ENCODE data around the gene ADCY4.
"Not testable (repeated sequence)": the region's sequence is repeated elsewhere in the genome, so short reads cannot be mapped to it uniquely, and the experiment has no call there.

- TF ChIP-seq FOXA1 (IDR thresholded peaks at IDR 0.05); SUZ12 (IDR thresholded peaks at IDR 0.05); ARNT (IDR thresholded peaks at IDR 0.05); FOXK2 (IDR thresholded peaks at IDR 0.05); BHLHE40 (IDR thresholded peaks at IDR 0.05; ENCODE audit: borderline replicate concordance); TARDBP (IDR thresholded peaks at IDR 0.05); LEF1 (IDR thresholded peaks at IDR 0.05; ENCODE audit: borderline replicate concordance); FOXM1 (IDR thresholded peaks at IDR 0.05; ENCODE audit: borderline replicate concordance); SP1 (IDR thresholded peaks at IDR 0.05); PKNOX1 (IDR thresholded peaks at IDR 0.05); ELF4 (IDR thresholded peaks at IDR 0.05); CTBP1 (IDR thresholded peaks at IDR 0.05; ENCODE audit: borderline replicate concordance); L3MBTL2 (conservative IDR thresholded peaks at IDR 0.05): not testable (repeated sequence)
Observed at GRCh38 chr14:24327914-24328313, 7.0 kb downstream of the ADCY4 start.

Data from HEK293T (cell line).